Keratinocyte (primary cell): ENCODE measurements around the gene TAB2. TPM values are rescaled to one million over a fixed set of nuclear protein-coding genes. Genes with fewer than 3 reads are reported as not detected.

Experiments used
- DNase-seq: peaks from one replicate; pipeline ENCODE4 v3.0.0-alpha.2; 2011; ENCODE audit warnings: low read depth, missing footprints, low spot score
- FAIRE-seq: peaks from 2 replicates; lab custom pipeline; 2011; peaks lifted over from hg19 to GRCh38; lab: Jason Lieb, UNC
- H2AFZ ChIP-seq: 2 replicates; pipeline ENCODE4 v1.6.0; 2012; ENCODE audit warnings: low read length, control low read depth, inconsistent platforms; ENCODE audit not compliant: control insufficient read depth
- H3K27ac ChIP-seq: 2 replicates; pipeline ENCODE4 v1.5.1; 2011; ENCODE audit warnings: low read length; ENCODE audit not compliant: control insufficient read depth, insufficient read depth
- H3K27me3 ChIP-seq: 3 replicates; pipeline ENCODE4 v1.6.0; 2011; ENCODE audit warnings: low read length; ENCODE audit not compliant: control insufficient read depth, insufficient read depth; ENCODE audit errors: extremely low read depth
- H3K36me3 ChIP-seq, 2 experiments: 2 replicates in 1 of 2; 3 replicates in 1 of 2; pipeline ENCODE4 v1.5.1; 2011; ENCODE audit warnings: low read length in 2 of 2, mild to moderate bottlenecking in 1 of 2; ENCODE audit not compliant: control insufficient read depth in 2 of 2, insufficient read depth in 2 of 2; ENCODE audit errors: extremely low read depth in 1 of 2
- H3K4me1 ChIP-seq: 3 replicates; pipeline ENCODE4 v1.5.1; 2011; ENCODE audit warnings: low read length; ENCODE audit not compliant: control insufficient read depth, insufficient read depth; ENCODE audit errors: extremely low read depth
- H3K4me2 ChIP-seq: 3 replicates; pipeline ENCODE4 v1.6.0; 2011; ENCODE audit warnings: low read depth, low read length; ENCODE audit not compliant: control insufficient read depth, insufficient read depth; ENCODE audit errors: extremely low read depth
- H3K4me3 ChIP-seq, 3 experiments: fragments of 200-600 bp in 1 of 3; sonication (generic) in 1 of 3; 2 replicates in 2 of 3; 3 replicates in 1 of 3; pipeline ENCODE4 v1.5.1; 2011 to 2016; ENCODE audit warnings: low read length in 3 of 3, mild to moderate bottlenecking in 3 of 3, control low read depth in 2 of 3, inconsistent platforms in 1 of 3, low read depth in 1 of 3, mixed read lengths in 1 of 3, mixed run types in 1 of 3, moderate library complexity in 1 of 3; ENCODE audit not compliant: control insufficient read depth in 2 of 3, insufficient read depth in 2 of 3; ENCODE audit errors: extremely low read depth in 1 of 3
- H3K79me2 ChIP-seq: 2 replicates; pipeline ENCODE4 v1.6.0; 2012; ENCODE audit warnings: low read length; ENCODE audit not compliant: control insufficient read depth, insufficient read depth
- H3K9ac ChIP-seq: 3 replicates; pipeline ENCODE4 v1.6.0; 2011; ENCODE audit warnings: low read length; ENCODE audit not compliant: control insufficient read depth, insufficient read depth; ENCODE audit errors: extremely low read depth
- H3K9me1 ChIP-seq: 3 replicates; pipeline ENCODE4 v1.6.0; 2011; ENCODE audit warnings: low read length; ENCODE audit not compliant: control insufficient read depth, insufficient read depth; ENCODE audit errors: extremely low read depth
- H3K9me3 ChIP-seq: 2 replicates; pipeline ENCODE4 v1.5.1; 2012; ENCODE audit warnings: low read depth, low read length; ENCODE audit not compliant: control insufficient read depth
- H4K20me1 ChIP-seq: 3 replicates; pipeline ENCODE4 v1.6.0; 2011; ENCODE audit warnings: low read length; ENCODE audit not compliant: control insufficient read depth, insufficient read depth; ENCODE audit errors: extremely low read depth
- EZH2 ChIP-seq: IDR thresholded peaks from one replicate; pipeline ENCODE4 v1.6.1; 2012; ENCODE audit warnings: inconsistent platforms, mild to moderate bottlenecking, low read length, moderate library complexity
- dilution Hi-C: fragments of 300-500 bp; cut with MboI; formaldehyde crosslinking; loops from one replicate; pipeline ENCODE4 v1.7.0; 2020; ENCODE audit warnings: low sequenced_read_pairs; ENCODE audit not compliant: extremely low pct_ligation_motif_present
- polyA plus RNA-seq, 5 experiments: library from polyadenylated mRNA; depleted of rRNA in 3 of 5; stranded (reverse) in 3 of 5; stranded (forward) in 1 of 5; unstranded in 1 of 5; fragments of >200 nt; gene quantifications; 1 replicate in 1 of 5; 2 replicates in 3 of 5; 3 replicates in 1 of 5; pipeline versions ENCODE4 v1.2.1 to v1.2.3, GENCODE V29; 2011 to 2012; ENCODE audit warnings: missing spikeins in 2 of 5, low read depth in 1 of 5, low replicate concordance in 1 of 5
- TF ChIP-seq, protein P1 (sequence below), 3 experiments: IDR thresholded peaks in 1 of 3; conservative IDR thresholded peaks in 1 of 3; optimal IDR thresholded peaks in 1 of 3; 2 replicates in 2 of 3; 3 replicates in 1 of 3; pipeline versions ENCODE3 to v1.5.1; 2011; ENCODE audit warnings: low read length in 3 of 3, mild to moderate bottlenecking in 3 of 3, moderate library complexity in 2 of 3, control low read depth in 1 of 3, inconsistent platforms in 1 of 3; ENCODE audit not compliant: insufficient read depth in 2 of 3; ENCODE audit errors: extremely low read depth in 1 of 3

Gene TAB2
- polyA plus RNA-seq, 1 donor (not counting 4 experiments of a cell fraction or from before 2014, with no cell fraction given) = 47.5 TPM

DNA sequence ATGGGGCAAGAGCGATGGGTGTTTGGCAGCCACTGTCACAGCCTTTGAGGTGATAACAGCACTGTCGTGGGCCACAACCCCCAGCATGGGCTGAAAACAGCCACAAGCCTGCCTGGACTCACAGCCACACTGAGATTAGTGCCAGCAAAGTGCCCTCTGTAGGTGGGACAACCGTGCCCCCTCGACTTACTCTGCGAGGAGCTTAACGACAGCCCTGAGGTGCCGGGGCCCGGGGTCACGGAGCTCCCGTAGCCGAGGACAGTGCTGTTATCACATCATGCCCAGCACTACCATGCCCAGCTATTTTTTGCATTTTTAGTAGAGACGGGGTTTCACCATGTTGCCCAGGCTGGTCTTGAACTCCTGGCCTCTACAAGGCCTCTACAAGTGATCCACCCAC, 119.1 kb downstream of the TAB2 start:
- no peak for DNase-seq
- no peak overlapping the region for H3K4me2 ChIP-seq
- H3K4me1 ChIP-seq = no peaks in the 10 kb centered on the region
- dilution Hi-C loops = no loop called here
- no peaks in the 10 kb centered on the region for H3K9me1 ChIP-seq
- H3K27ac ChIP-seq = no peak overlapping the region
- no peaks in the 10 kb centered on the region for H3K79me2 ChIP-seq
- no peak overlapping the region for H3K9ac ChIP-seq
- FAIRE-seq = no peak
- H3K4me3 ChIP-seq = no peak overlapping the region
- H2AFZ ChIP-seq = no peak overlapping the region
- H3K27me3 ChIP-seq = no peaks in the 10 kb centered on the region
- no peak for TF ChIP-seq EZH2
- TF ChIP-seq, protein P1, sequence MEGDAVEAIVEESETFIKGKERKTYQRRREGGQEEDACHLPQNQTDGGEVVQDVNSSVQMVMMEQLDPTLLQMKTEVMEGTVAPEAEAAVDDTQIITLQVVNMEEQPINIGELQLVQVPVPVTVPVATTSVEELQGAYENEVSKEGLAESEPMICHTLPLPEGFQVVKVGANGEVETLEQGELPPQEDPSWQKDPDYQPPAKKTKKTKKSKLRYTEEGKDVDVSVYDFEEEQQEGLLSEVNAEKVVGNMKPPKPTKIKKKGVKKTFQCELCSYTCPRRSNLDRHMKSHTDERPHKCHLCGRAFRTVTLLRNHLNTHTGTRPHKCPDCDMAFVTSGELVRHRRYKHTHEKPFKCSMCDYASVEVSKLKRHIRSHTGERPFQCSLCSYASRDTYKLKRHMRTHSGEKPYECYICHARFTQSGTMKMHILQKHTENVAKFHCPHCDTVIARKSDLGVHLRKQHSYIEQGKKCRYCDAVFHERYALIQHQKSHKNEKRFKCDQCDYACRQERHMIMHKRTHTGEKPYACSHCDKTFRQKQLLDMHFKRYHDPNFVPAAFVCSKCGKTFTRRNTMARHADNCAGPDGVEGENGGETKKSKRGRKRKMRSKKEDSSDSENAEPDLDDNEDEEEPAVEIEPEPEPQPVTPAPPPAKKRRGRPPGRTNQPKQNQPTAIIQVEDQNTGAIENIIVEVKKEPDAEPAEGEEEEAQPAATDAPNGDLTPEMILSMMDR (optimal IDR thresholded peaks at IDR 0.05 in 1 of 3, IDR thresholded peaks at IDR 0.05 in 1 of 3, conservative IDR thresholded peaks at IDR 0.05 in 1 of 3; ENCODE audit: extremely low read depth in 1 of 3, insufficient read depth in 2 of 3, low read length in 3 of 3) = no peak
- H4K20me1 ChIP-seq = no peaks in the 10 kb centered on the region
- no peaks in the 10 kb centered on the region for H3K9me3 ChIP-seq
- no peaks in the 10 kb centered on the region for H3K36me3 ChIP-seq

DNA sequence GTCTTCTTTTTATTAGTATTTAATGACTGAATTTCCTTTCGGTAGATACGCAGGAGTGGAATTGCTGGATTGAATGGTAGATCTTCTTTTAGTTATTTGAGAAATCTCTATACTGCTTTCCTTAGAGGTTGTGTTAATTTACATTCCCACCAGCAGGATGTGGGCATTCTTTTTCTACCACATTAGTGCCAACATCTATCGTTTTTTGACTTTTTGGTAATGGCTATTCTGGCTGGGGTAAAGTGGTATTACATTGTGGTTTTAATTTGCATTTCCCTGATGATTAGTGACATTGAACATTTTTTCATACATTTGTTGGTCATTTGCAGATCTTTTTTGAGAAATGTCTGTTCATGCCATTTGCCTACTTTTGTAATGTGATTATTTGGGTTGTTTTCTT, 119.7 kb downstream of the TAB2 start:
- Histone ChIP-seq H3K4me3 (no peak overlapping the region), H3K36me3 (no peaks in the 10 kb centered on the region), H3K9ac (no peak overlapping the region), H3K4me2 (no peak overlapping the region), H3K27ac (no peak overlapping the region), H3K79me2 (no peaks in the 10 kb centered on the region), H3K9me3 (no peaks in the 10 kb centered on the region), H2AFZ (no peak overlapping the region), H3K4me1 (no peaks in the 10 kb centered on the region), H3K27me3 (no peaks in the 10 kb centered on the region), H3K9me1 (no peaks in the 10 kb centered on the region), H4K20me1 (no peaks in the 10 kb centered on the region)
- no peak for TF ChIP-seq EZH2
- TF ChIP-seq, protein P1 (optimal IDR thresholded peaks at IDR 0.05 in 1 of 3, IDR thresholded peaks at IDR 0.05 in 1 of 3, conservative IDR thresholded peaks at IDR 0.05 in 1 of 3; ENCODE audit: extremely low read depth in 1 of 3, insufficient read depth in 2 of 3, low read length in 3 of 3) = no peak
- dilution Hi-C loops = no loop called here
- FAIRE-seq (no peak), DNase-seq (no peak)
